Central memory CD8-positive, alpha-beta T cell (primary cell): Measurements from ENCODE around the gene MUS81.
A peak's percentile ranks its signal among the peaks of the same experiment; 100 is the strongest.

Experiments used
- ATAC-seq: fragments of 150-1000 bp; cut with Tn5 transposase; replicated peaks from 2 replicates; pipeline ENCODE4 v1.10.0; 2022; ENCODE audit warnings: mild to moderate bottlenecking, moderate FRiP score, moderate number of reproducible peaks; ENCODE audit not compliant: poor library complexity, severe bottlenecking; ENCODE audit errors: extremely low read depth
- DNase-seq, 2 donors: peaks; one replicate each; pipeline ENCODE4 v3.0.0; 2021; ENCODE audit warnings: low spot score in 2 of 2
- H3K27ac Mint-ChIP-seq: one replicate; pipeline ENCODE4 v1.8.0; 2022; ENCODE audit warnings: low read depth, mild to moderate bottlenecking, moderate library complexity, mixed read lengths
- H3K27me3 Mint-ChIP-seq: one replicate; pipeline ENCODE4 v1.8.0; 2022; ENCODE audit warnings: mixed read lengths
- H3K36me3 Mint-ChIP-seq: one replicate; pipeline ENCODE4 v1.8.0; 2022; ENCODE audit warnings: mild to moderate bottlenecking, moderate library complexity, mixed read lengths; ENCODE audit not compliant: insufficient read depth
- H3K4me1 Mint-ChIP-seq: one replicate; pipeline ENCODE4 v1.8.0; 2022; ENCODE audit warnings: mixed read lengths
- H3K4me3 Mint-ChIP-seq: one replicate; pipeline ENCODE4 v1.8.0; 2022; ENCODE audit warnings: mild to moderate bottlenecking, moderate library complexity, mixed read lengths
- H3K9me3 Mint-ChIP-seq: one replicate; pipeline ENCODE4 v1.8.0; 2022; ENCODE audit warnings: mixed read lengths

The MUS81 gene, protein sequence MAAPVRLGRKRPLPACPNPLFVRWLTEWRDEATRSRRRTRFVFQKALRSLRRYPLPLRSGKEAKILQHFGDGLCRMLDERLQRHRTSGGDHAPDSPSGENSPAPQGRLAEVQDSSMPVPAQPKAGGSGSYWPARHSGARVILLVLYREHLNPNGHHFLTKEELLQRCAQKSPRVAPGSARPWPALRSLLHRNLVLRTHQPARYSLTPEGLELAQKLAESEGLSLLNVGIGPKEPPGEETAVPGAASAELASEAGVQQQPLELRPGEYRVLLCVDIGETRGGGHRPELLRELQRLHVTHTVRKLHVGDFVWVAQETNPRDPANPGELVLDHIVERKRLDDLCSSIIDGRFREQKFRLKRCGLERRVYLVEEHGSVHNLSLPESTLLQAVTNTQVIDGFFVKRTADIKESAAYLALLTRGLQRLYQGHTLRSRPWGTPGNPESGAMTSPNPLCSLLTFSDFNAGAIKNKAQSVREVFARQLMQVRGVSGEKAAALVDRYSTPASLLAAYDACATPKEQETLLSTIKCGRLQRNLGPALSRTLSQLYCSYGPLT

DNA sequence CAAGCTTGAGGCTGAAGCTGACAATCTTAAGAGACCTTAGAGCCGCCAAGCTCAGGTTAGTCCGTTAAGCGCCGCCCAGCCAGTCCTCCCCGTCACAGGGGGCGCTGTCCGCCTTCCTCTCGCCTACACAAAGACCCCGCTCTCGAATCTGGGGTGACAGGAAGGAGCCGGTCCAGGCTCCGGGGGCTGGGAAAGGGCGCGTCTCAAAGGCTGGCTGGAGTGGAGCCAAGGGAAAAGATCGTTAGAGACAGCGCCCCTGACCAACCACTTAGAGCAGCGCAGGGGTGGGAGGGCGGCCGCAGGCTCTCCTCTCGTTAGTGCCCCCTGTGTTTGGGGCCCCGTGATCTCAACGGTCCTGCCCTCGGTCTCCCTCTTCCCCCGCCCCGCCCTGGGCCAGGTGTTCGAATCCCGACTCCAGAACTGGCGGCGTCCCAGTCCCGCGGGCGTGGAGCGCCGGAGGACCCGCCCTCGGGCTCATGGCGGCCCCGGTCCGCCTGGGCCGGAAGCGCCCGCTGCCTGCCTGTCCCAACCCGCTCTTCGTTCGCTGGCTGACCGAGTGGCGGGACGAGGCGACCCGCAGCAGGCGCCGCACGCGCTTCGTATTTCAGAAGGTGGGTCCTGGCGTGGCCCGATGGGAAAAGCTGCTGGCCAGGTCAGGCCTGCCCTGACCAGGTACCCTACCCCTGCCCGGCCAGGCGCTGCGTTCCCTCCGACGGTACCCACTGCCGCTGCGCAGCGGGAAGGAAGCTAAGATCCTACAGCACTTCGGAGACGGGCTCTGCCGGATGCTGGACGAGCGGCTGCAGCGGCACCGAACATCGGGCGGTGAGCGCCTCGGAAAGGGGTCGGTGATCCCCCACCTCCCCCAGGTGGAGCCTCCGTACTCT, at the start of gene MUS81:
Gene MUS81 (plus strand): TSS at position 156 of the 887 bp plus-strand sequence. CDS start 321 bp downstream, at position 477.
- Mint-ChIP-seq H3K9me3 (no peaks in the 10 kb centered on the region), H3K36me3 (peaks cover 52% of the 10 kb centered on the region), H3K27me3 (no peaks in the 10 kb centered on the region), H3K27ac (peak within 1 kb of the TSS; percentile 90), H3K4me1 (peaks cover 53% of the 10 kb centered on the region), H3K4me3 (peak within 1 kb of the TSS; percentile 88)
- ATAC-seq (peak; percentile 59), DNase-seq (peak; percentile 95 to 97)

GRCh38 chr11:65811764-65812475, 48.3 kb upstream of the MUS81 start:
- Mint-ChIP-seq H3K4me3 (no peak overlapping the region), H3K27me3 (peaks cover 11% of the 10 kb centered on the region), H3K9me3 (no peaks in the 10 kb centered on the region), H3K36me3 (no peaks in the 10 kb centered on the region), H3K27ac (no peak overlapping the region), H3K4me1 (peaks cover 5% of the 10 kb centered on the region)
- ATAC-seq (no peak), DNase-seq (no peak)

DNA sequence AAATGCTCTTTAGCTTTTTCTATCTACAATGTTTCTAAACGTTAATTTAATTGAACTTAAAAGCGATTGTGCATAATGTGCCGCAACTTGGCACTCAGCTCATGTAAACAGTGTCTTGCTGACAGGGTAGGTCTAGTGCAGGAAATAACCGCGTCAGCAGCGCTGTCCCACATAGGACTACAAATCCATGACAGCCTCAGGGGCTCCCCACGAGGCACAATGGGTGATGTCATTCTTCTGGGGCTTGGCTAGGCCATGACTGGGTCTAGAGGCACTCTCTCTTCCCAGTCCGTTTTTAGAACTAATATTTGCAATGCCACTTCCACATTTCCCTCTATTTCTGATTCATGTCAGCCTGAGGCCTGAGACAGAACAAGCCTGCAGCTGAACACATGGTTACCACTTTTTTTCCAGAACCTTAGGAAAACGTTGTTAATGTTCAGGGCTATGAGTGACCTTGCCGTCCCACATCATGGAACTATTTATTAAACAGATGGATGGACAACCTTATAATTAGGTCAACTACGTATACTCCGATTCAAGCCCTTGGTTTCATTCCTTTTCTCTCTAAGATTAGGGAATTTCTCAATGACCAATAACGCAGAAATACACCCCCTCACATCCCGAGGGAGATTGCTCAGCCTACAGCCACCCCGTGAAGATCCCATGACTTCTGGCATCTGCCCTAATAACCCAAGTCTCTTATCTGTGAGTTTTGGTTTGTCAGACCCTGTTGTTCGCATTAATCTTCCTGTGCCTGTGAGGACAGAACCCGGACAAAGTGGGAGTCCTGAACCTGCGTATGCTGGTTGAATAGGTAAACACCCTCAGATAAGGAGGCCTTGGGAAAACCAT, 45.9 kb upstream of the MUS81 start:
- Mint-ChIP-seq H3K36me3 (no peaks in the 10 kb centered on the region), H3K4me1 (peaks cover 8% of the 10 kb centered on the region), H3K9me3 (no peaks in the 10 kb centered on the region), H3K27ac (no peak overlapping the region), H3K4me3 (no peak overlapping the region), H3K27me3 (no peaks in the 10 kb centered on the region)
- DNase-seq = no peak
- ATAC-seq = no peak

GRCh38 chr11:65814986-65815565, 45.2 kb upstream of the MUS81 start:
- Mint-ChIP-seq H3K4me3 (no peak overlapping the region), H3K9me3 (no peaks in the 10 kb centered on the region), H3K27ac (no peak overlapping the region), H3K4me1 (peaks cover 8% of the 10 kb centered on the region), H3K27me3 (no peaks in the 10 kb centered on the region), H3K36me3 (no peaks in the 10 kb centered on the region)
- ATAC-seq (no peak), DNase-seq (no peak)

GRCh38 chr11:65816696-65817095, 43.5 kb upstream of the MUS81 start:
- Mint-ChIP-seq H3K36me3 (no peaks in the 10 kb centered on the region), H3K4me1 (peaks cover 8% of the 10 kb centered on the region), H3K9me3 (no peaks in the 10 kb centered on the region), H3K4me3 (peak overlapping the region; percentile 73), H3K27ac (no peak overlapping the region), H3K27me3 (no peaks in the 10 kb centered on the region)
- ATAC-seq (no peak), DNase-seq (no peak)

DNA sequence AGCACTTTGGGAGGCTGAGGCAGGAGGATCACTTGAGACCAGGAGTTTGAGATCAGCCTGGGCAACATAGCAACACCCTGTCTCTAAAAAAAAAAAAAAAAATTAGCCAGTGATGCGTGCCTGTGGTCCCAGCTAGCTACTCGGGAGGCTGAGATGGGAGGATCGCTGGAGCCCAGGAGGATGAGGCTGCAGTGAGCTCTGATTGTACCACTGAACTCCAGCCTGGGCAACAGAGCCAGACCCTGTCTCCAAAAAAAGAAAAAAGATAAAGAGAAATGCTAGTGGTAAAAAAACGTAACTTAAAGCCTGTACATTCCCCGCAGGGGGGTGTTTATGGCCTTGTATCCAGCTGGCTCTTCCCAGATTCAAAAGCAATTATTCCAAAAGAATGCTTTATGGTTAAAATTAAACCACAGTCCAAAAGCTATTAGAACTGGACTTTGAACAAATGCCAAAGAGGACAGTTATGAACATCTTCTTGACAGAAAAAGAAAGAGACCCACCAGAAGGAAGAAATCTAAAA, 42.9 kb upstream of the MUS81 start:
- H3K9me3 Mint-ChIP-seq = no peaks in the 10 kb centered on the region
- no peaks in the 10 kb centered on the region for H3K27me3 Mint-ChIP-seq
- no peak for ATAC-seq
- DNase-seq = no peak
- H3K4me3 Mint-ChIP-seq = peak overlapping the region; percentile 73
- H3K4me1 Mint-ChIP-seq = peaks cover 8% of the 10 kb centered on the region
- H3K36me3 Mint-ChIP-seq = peaks cover 2% of the 10 kb centered on the region
- H3K27ac Mint-ChIP-seq = peak overlapping the region; percentile 51

GRCh38 chr11:65817835-65818680, 42.2 kb upstream of the MUS81 start:
- H3K36me3 Mint-ChIP-seq = peaks cover 2% of the 10 kb centered on the region
- H3K4me3 Mint-ChIP-seq = peak overlapping the region; percentile 73
- H3K27ac Mint-ChIP-seq = peak overlapping the region; percentile 51
- H3K4me1 Mint-ChIP-seq = peaks cover 8% of the 10 kb centered on the region
- no peaks in the 10 kb centered on the region for H3K27me3 Mint-ChIP-seq
- H3K9me3 Mint-ChIP-seq = no peaks in the 10 kb centered on the region
- DNase-seq (peak; percentile 86 to 97), ATAC-seq (peak; percentile 88)

DNA sequence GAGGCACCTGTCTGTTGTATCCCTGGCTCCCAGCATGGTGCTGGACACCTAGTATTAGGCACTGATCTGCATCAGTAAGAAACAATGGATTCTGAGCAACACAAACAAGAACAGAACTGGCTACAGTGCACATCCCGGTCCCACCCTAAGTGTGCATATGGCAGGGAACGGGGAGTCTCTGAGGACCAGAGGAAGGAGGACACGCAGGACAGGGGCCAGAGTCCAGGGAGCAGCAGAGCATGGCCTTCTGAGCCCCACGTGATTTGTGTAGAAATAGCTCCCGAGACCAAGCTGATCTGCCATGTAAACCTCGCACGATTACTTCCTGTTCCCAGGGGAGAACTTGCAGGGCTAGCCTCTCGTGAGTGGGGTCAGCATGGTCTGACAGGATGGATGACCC, 39.1 kb upstream of the MUS81 start:
- Mint-ChIP-seq H3K4me3 (no peak overlapping the region), H3K4me1 (peaks cover 8% of the 10 kb centered on the region), H3K36me3 (peaks cover 2% of the 10 kb centered on the region), H3K27me3 (no peaks in the 10 kb centered on the region), H3K9me3 (no peaks in the 10 kb centered on the region), H3K27ac (no peak overlapping the region)
- no peak for DNase-seq
- no peak for ATAC-seq

GRCh38 chr11:65822776-65823528, 37.3 kb upstream of the MUS81 start:
- no peaks in the 10 kb centered on the region for H3K9me3 Mint-ChIP-seq
- peaks cover 2% of the 10 kb centered on the region for H3K36me3 Mint-ChIP-seq
- DNase-seq = no peak
- no peak overlapping the region for H3K4me3 Mint-ChIP-seq
- H3K27ac Mint-ChIP-seq = no peak overlapping the region
- H3K27me3 Mint-ChIP-seq = no peaks in the 10 kb centered on the region
- ATAC-seq = no peak
- H3K4me1 Mint-ChIP-seq = no peaks in the 10 kb centered on the region
